ENCODE results near the gene CFH.
"Not testable (repeated sequence)": the region's sequence is repeated elsewhere in the genome, so short reads cannot be mapped to it uniquely, and the experiment has no call there.

Gene CFH

DNA sequence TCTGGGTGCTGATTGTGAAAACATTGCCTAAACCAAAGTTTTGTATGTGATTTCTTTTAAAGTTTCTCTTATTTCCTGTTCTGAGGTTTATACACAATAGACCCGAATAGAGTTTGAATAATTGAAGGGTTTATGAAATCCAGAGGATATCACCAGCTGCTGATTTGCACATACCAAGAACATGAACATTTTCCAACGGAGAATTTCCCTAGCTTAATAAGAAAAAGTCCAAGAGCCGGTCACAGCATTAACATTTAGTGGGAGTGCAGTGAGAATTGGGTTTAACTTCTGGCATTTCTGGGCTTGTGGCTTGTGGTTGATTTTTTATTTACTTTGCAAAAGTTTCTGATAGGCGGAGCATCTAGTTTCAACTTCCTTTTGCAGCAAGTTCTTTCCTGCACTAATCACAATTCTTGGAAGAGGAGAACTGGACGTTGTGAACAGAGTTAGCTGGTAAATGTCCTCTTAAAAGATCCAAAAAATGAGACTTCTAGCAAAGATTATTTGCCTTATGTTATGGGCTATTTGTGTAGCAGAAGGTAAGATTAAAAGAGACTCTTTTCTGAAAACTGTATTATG lies at the start of gene CFH:
Gene CFH (plus strand): TSS at position 407 of the 579 bp plus-strand sequence. CDS start 75 bp downstream, at position 482.
- DNase-seq (ENCODE audit: low read depth in 2 of 2): no peak

DNA sequence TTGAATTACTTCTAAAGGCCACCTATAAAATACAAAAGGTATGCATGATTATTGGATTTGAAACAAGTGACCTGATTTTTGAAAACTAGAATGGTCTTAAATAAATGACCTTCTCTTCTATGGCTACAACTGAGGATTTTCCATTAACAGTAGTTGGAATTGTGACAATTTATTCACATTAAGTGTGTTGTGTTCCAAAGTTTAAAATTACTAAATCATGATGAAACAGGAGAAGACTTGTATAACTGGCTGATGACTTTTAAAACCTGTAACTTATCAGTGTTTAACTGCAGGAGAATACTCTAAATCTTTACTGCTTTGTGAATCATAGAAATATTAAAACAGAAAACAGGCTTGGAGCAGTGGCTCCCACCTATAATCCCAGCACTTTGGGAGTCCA lies 48.2 kb upstream of the CFH start:
- no peak for DNase-seq (ENCODE audit: low read depth in 2 of 2)

GRCh38 chr1:196607981-196608380 lies 43.9 kb upstream of the CFH start:
- no peak for DNase-seq (ENCODE audit: low read depth in 2 of 2)

DNA sequence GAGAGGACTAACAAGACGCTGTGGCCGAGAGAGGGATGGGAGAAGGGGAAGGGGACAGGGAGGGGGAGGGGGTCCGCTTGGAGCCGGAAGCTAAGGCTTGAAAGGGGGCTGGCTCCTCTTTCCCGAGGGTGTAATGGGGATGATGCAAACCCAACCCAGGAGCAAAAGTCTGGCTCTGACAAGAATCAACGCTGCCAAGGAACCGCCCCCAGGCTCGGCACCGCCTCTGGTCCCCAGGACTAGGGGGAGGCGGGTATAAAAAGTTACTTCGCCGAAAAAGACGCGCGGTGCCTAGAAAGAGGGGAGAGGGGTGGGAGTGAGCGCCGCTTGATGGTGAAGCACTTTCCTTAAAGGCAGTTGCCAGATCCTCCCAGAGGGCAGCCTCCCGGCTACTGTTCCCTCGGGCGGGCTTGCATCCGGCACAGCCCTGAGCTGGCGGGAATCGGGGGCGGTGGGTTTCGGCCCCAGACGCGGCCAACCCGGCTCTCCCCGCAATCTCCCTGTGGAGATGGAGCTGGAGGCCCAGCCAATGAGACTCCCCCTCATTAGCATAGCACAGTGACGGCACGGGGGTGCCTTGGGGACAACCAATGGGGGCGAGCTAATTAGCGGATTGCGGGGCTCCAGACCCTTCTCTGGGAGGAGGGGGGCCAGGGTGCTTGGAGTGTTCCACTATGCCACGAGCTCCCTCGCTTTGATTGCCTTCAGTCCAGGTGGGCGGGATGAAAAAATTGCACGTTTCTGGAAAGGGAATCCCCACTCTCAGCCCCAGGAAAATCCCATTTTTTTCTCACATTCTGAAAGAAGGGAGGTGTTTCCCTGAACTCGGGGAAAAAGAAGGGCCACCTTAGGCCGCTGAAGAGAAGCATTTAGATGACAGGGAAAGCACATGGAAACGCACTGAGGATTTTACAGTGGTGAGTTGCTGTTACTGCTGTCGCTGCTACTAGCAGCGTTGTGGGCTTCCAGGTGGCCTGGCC lies 43.2 kb upstream of the CFH start, which contains the start of gene KCNT2:
Gene KCNT2 (minus strand): TSS at position 51 of the 980 bp plus-strand sequence. CDS start 131 bp downstream, outside the sequence.
- DNase-seq (ENCODE audit: low read depth in 2 of 2): no peak

DNA sequence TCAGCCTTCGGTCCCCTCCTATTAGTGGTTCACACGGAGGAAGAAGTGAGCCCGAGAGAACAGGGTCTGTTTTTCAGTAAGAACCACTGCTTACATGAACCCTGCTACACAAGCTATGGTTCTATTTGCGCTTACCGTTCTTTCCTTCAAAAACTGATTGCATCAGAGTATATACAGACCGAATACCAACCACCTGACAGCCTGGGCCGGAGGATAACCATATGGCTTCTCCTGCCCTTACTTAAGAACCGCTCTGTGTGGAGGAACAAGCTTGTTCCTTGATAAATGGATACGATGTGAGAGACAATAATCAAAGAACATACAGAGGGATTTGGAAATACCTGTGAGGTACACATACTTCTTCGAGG lies 42.5 kb upstream of the CFH start:
- no peak for DNase-seq (ENCODE audit: low read depth in 2 of 2)

DNA sequence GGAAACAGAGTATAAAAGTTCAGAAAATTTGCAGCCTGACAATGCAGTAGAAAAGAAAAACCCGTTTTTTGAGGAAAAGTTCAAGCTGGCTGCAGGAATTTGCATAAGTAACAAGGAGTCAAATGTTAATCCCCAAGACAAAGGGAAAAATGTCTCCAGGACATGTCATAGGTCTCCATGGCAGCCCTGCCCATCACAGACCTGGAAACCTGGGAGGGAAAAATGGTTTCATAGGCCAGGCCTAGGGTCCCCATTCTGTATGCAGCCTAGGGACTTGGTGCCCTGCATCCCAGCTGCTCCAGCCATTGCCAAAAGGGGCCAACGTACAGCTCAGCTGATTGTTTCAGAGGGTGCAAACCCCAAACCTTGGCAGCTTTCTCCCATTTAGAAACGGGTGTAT lies 40.0 kb upstream of the CFH start:
- DNase-seq (ENCODE audit: low read depth in 2 of 2): no peak

GRCh38 chr1:196619721-196620120 lies 32.1 kb upstream of the CFH start:
- DNase-seq (ENCODE audit: low read depth in 2 of 2): no peak

DNA sequence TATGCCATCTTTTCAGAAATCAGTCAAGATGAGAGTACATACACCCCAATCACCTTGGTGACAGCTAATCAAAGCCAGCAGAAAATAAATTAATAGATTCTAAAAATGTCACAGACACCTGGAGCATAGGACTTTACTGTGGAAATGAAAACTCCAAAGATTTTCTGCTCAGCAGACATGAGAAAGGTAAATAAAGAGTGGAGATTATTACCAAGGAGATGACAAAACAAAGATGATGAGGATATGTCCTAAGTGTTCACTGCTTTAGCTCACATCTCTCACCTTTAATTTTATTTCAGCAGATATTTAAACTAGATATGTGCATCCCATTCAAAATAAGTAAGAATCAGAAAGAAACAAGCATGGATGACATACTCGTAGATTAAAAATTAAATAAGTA lies 28.8 kb upstream of the CFH start:
- no peak for DNase-seq (ENCODE audit: low read depth in 2 of 2)

DNA sequence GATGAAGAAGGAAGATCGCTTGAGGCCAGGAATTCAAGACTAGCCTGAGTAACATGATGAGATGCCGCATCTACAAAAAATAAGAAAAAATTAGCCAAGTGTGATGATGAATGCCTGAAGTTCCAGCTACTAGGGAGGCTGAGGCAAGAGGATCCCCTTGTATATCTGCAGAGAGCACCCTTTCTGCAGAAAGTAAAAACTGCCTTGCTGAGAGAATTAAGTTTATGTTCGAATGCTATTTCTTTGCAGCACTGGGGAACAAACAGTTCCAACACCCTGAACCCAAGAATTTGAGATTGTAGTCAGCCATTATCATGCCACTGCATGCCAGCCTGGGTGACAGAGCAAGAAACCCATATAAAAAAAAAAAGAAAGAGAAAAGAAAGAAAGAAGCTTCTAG lies 23.0 kb upstream of the CFH start:
- no peak for DNase-seq (ENCODE audit: low read depth in 2 of 2)

DNA sequence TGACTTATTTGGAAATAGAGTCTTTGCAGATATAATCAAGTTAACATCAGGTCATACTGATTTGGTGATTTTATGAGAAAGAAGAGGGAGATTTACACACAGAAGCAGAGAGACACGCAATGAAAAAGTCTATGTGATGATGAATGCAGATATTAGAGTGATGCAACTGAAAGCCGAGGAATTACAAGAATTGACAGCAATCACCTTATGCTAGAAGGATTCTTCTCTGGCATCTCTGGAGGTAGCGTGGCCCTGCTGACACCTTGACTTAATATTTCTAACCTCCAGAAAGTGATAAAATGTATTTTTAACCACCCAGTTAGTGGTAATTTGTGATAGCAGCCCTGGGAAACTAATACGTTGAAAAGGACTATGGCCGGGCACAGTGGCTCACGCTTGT lies 14.2 kb upstream of the CFH start:
- DNase-seq (ENCODE audit: low read depth in 2 of 2): no peak

DNA sequence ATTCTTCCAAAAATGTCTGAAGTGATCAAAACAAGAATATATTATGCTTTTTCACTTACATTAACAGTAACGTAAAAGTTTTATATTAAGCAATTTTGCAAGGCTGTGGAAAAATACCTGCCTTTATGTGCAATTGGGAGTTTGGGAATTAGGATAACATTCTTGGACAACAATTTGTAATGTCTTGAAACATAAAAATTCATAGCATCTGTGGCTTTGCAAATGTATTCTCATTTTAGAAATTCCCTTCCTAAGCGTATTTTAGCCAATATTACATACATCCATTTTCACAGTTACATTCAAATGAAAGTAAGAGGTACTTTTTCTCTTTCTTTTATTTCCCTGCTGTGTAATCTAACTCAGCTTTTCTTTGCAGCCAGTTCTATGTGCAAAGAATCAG lies 13.4 kb upstream of the CFH start:
- no peak for DNase-seq (ENCODE audit: low read depth in 2 of 2)

DNA sequence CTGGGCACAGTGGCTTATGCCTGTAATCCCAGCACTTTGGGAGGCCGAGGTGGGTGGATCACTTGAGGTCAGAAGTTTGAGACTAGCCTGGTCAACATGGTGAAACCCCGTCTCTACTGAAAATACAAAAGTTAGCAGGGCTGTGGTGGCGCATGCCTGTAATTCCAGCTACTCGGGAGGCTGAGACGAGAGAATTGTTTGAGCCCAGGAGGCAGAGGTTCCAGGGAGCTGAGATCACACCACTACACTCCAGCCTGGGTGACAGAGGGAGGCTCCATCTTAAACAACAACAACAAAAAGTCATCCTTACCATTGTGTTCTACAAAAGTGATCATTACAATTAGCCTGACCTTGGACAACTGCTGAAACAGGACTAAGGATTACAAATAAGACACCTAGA lies 12.6 kb upstream of the CFH start:
- DNase-seq (ENCODE audit: low read depth in 2 of 2): not testable (repeated sequence)

GRCh38 chr1:196640976-196641375 lies 10.9 kb upstream of the CFH start:
- no peak for DNase-seq (ENCODE audit: low read depth in 2 of 2)

GRCh38 chr1:196649990-196650389 lies 1.9 kb upstream of the CFH start:
- DNase-seq (ENCODE audit: low read depth in 2 of 2): no peak

GRCh38 chr1:196650403-196650802 lies 1.4 kb upstream of the CFH start:
- DNase-seq (ENCODE audit: low read depth in 2 of 2): no peak

GRCh38 chr1:196651079-196651478 lies 764 bp upstream of the CFH start:
- no peak for DNase-seq (ENCODE audit: low read depth in 2 of 2)

DNA sequence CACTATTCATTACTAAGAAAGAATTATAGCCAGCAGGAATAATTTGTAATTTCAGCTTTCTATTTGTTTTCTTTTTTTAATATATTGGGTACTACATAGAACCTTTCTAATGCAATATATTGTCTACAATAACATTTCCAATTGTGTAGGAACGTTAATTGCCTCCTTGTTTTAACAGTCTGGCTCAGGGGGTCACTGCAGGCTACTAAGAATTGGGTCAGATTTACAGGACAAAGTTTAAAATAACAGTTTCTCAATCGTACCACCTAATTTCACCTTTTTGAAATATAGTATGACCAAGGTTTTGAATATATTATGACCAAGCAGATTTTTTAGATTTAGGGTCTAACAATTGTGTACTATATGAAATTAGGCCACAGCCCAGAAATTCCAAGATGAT lies 2.4 kb downstream of the CFH start:
- no peak for DNase-seq (ENCODE audit: low read depth in 2 of 2)

DNA sequence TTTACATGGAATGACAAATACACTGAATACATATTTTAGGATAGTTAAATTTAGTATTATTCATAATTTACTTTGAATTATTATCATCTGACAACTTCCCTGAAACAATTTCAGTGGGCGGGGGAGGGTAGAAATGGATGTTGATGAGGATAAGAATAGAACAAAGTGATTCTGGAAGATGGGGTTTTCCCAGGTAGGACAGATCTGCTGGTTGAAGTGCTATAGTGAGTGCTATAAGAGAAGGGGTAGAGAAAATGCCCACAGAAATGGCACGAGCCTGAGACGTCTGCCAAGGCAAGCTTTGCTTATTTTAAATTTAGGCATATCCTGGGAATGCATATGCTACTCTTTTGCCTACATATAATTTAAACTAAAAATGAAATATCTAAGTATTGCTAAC lies 3.2 kb downstream of the CFH start:
- no peak for DNase-seq (ENCODE audit: low read depth in 2 of 2)

DNA sequence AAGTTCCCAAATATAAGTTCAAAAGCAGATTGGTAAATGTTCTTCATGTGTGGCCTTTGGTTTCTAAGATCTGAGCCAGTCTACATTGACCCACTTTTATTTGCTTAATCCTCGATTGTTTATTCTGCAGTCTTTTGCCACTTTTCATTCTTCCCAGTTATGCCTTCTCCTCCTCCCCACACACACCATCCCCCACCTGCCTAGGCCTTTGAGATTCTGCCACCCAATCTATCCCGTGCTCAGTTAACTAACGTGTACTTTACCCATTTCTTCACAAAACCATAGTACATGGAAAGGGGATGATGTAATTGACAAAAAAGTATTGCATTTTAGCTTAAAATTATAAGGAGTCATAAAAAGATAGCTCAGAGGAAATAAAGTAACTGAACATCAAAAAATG lies 3.7 kb downstream of the CFH start:
- DNase-seq (ENCODE audit: low read depth in 2 of 2): no peak

DNA sequence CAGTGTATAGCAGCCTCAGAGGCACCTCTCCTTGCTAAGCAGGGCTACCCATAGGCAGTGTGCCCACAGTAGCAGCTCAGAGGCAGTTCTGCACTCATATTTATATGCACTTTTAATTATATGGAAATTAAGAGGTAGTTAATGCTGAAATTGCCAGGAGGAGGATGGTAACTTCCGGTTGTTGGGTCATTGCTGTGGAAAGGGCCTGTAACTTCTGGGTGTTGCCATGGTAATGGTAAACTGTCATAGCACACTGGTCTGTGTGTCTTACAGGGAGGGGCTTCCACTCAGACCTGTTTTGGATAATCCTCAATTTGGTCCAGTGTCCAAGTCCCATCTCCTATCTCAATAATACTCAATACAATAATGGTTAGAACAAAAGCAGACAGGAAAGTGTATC lies 7.6 kb downstream of the CFH start:
- DNase-seq (ENCODE audit: low read depth in 2 of 2): no peak

DNA sequence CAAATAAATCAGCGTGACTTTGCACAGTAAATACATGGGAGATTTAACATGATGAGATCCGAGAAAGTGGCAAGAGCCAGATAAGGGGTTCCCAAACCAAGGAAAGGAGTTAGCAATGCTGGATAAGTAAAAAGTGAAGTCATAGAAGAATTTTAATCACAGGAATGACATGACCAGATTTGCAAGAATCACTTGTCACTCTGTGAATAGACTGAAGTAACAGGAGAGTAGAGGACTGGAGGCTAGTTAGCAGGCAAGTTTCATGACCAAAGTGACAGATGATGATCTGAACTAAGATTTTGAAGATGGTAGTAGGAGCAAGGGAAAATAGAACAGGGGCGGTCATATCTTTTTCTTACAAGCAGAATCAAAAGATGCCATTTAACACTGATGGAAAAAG lies 8.4 kb downstream of the CFH start:
- DNase-seq (ENCODE audit: low read depth in 2 of 2): no peak

DNA sequence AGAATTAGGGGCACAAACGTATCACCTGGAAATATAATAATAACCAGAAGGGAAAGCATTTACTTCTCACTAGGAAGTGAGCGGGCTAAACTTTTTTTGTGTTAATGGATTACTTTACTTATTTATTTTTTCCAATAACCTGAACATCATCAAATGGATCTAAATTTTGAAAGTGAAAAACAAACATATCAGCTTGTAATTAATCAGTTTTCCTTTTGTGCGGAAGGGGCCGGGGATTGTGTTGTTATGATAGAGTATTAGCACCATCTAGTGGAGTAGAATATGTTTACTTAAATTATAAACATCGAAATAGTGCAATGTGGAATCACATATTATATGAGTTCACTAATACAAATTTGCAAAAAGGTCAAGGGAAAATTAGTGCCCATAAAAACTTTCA lies 9.0 kb downstream of the CFH start:
- no peak for DNase-seq (ENCODE audit: low read depth in 2 of 2)

DNA sequence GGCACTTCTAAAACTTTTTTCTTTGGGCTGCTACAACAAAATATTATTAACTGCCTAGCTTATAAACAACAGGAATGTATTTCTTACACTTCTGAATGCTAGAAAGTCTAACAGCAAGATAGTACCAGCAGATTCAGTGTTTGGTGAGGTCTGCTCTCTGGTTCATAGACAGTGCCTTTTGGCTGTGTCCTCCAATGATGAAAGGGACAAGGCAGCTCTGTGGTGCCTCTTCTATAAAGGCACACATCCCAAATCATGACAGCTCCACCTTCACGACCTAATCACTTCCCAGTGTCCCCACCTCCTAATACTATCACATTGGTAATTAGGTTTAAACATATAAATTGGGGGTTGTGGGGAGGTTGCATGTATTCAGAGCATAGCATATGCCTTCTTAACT lies 9.5 kb downstream of the CFH start:
- no peak for DNase-seq (ENCODE audit: low read depth in 2 of 2)
